GM23248 (cell line): ENCODE data around the gene RAB28.

ENCODE experiments used
- EZH2 ChIP-seq: fragments of 200-600 bp; sonication (generic); IDR thresholded peaks from 2 replicates; pipeline ENCODE4 v1.6.1; 2018; ENCODE audit warnings: antibody characterized with exemption, mild to moderate bottlenecking; ENCODE audit not compliant: insufficient read depth, poor library complexity, severe bottlenecking
- EZH2phosphoT487 ChIP-seq: fragments of 200-600 bp; sonication (generic); IDR thresholded peaks from 2 replicates; pipeline ENCODE4 v1.6.1; 2018; ENCODE audit warnings: antibody characterized with exemption, moderate library complexity, mild to moderate bottlenecking, low read depth; ENCODE audit not compliant: insufficient read depth

GRCh38 chr4:13524504-13525243 is 40.5 kb upstream of the RAB28 start:
- TF ChIP-seq EZH2: no peak
- no peak for TF ChIP-seq EZH2phosphoT487
